DMS 273 (cell line): ENCODE measurements around the gene PDSS2.
A peak's percentile ranks its signal among the peaks of the same experiment; 100 is the strongest.
"Not testable (repeated sequence)": the region's sequence is repeated elsewhere in the genome, so short reads cannot be mapped to it uniquely, and the experiment has no call there.

ENCODE experiments used
- DNase-seq: peaks from one replicate; lab custom pipeline; 2025; ENCODE audit not compliant: unreplicated experiment; lab: John Stamatoyannopoulos, UW

PDSS2 gene

DNA sequence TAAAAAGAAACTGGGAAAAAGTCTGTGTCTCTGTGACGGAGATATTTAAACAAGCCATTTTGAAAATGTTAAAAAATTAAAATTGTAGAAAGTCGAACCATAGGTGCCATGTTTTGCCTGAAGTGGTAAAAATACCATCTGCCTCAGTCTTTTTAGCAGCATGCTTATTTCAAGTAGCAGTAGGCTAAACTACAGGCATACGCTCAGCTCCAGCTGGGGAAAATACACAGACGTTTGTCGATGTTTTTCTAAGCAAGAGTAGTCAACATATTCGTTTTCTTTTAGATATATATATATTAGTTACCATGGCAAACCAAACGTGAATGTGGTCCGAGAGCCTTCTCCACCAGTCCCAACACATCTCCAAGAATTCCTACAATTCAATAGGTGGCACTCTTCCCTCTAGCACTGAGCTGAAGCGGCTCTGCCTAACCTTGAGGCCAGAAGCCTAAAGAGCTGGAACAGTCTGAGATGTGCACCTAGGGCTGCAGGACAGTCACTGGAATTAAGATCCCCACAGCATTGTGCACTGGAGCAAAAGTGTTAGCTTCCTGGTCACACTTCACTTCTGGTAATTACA is 273.9 kb downstream of the PDSS2 start:
- DNase-seq: peak; percentile 43

DNA sequence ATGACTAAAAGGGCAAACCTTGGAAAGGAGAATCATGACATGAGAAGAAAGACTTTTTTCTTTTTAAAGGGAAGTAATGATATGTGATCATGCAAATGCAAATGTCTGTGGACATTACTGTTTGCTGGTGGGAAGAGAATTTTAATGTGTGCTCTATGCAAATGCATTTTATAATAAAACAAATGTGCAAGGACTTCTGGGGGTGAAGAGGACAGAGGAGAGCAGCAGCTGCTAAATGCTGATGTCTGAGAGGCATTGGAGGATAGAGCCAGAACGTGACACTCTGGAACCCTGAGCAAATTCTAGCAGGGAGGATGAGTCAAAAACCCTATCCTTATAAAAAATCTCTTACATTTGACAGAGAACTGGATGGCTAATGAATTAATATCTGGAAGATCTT is 274.9 kb downstream of the PDSS2 start:
- no peak for DNase-seq

DNA sequence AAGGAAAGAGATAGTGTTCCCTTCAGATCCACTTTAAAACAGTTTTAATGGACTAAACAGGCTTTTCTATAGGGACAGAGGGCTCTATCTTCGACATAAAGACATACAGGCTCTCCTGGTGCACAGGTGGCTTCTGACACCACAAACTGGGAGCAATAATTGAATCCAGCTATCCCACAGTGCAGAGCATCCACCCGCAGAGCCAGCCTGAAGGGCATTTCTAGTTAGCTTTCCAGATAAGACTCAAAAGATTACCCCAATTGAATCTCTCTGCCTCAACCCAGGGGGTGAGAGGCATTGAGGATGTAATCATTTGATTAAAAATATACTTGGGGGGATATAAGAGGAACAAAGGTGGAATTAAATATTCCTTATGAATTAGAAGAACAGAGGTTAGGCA is 279.3 kb downstream of the PDSS2 start:
- no peak for DNase-seq

DNA sequence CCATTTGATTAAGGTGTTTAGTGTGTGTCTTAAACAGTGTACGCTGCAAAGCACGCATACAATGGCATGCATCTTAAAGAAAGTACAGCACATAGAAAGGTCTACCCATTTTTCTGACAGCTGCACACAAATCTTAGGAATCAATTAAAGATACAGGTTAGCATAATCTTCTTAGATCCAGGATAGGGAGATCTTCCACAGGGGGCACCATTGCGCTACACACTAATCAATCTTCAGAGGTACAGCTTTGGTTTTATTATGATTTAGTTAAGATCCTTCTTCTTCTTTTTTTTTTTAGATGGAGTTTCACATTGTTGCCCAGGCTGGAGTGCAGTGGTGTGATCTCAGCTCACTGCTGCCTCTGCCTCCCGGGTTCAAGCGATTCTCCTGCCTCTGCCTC is 280.4 kb downstream of the PDSS2 start:
- peak; percentile 32 for DNase-seq

DNA sequence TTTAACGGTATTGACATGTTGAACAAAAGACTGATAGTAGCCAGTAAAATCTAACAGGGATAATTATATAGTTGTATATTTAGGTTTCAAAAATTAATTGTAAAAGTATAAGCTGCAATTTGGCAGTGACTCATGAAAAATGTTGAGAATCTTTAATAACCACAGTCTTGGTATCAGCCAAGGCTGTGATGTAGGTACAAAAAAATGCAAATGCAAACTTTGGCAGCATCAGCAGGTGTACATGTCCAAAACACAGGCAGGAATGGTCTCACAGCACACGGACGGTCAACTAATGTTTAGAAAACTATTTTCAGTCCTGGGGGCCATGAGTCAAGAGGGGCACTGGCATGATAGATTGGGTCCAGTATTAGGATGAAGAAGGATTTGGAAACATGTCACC is 285.6 kb downstream of the PDSS2 start:
- DNase-seq: no peak

DNA sequence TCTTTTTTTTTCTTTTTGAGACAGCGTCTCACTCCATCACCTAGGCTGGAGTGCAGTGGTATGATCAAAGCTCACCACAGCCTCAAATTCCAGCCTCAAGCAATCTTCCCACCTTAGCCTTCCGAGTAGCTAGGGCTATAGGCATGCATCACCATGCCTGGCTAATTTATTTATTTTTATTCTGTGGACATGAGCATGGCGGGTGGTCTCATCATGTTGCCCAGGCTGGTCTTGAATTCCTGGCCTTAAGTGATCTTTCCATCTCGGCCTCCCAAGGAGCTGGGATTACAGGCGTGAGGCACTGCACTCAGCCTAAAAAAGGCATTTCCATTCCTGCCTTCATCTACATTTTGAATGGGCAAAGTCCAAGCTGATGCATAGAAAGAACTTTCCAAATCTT is 287.9 kb downstream of the PDSS2 start:
- no peak for DNase-seq

DNA sequence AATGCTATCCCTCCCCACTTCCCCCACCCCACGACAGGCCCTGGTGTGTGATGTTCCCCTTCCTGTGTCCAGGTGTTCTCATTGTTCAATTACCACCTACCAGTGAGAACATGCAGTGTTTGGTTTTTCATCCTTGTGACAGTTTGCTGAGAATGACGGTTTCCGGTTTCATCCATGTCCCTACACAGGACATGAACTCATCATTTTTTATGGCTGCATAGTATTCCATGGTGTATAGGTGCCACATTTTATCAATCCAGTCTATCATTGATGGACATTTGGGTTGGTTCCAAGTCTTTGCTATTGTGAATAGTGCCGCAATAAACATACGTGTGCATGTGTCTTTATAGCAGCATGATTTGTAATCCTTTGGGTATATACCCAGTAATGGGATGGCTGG is 295.1 kb downstream of the PDSS2 start:
- not testable (repeated sequence) for DNase-seq

DNA sequence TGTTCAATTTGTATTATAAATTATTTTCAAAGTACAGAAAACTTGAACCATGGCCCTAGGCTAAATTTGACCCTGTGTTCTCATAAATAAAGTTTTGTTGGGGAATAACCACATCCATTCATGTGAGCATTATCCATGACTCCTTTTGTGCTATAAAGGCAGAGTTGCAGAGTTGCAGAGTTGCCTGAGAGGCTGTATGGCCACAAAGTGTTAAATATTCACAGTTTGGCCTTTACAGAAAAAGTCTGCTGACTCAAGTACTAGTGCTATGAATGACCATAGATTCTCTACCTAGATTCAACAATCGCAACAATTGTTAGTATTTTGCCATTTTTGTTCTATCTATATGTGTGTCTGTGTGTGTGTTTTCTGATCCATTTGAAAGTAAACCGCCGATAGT is 297.8 kb downstream of the PDSS2 start:
- DNase-seq: no peak

DNA sequence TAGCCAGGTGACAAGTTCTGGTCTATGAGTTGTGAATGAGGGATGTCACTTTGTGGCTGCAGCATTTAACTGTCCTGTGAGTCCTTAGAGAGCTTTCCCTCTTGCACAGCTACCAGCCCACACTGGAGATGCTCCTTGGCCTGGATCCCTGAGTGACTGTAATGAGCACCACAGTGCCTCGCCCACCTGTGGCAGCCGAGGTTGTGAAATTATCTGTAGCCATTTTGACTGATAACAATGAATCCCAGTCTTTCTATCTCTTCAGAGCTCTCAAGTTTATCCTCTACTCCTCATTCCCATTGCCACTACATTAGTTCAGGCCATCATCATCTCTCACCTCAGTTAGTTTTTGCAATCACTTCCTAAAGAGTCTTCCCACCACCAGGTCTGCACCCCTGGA is 302.7 kb downstream of the PDSS2 start:
- no peak for DNase-seq

DNA sequence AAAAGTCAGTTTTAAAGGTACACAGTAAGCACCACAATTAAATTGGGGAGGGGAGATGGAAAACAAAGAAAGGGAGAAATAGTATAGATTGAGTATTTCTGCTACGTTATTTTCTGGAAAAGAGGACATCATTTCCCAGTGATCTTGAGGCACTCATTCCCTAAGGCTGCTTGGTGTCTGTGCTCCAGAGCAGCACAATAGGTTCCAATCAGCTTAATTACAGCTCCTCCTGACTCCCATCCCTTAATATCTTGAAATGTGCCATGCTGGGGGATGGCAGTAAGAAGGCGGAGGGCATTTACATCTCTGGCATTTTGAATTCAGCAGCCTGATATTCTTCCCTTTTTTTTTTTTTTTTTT is 304.6 kb downstream of the PDSS2 start:
- no peak for DNase-seq

DNA sequence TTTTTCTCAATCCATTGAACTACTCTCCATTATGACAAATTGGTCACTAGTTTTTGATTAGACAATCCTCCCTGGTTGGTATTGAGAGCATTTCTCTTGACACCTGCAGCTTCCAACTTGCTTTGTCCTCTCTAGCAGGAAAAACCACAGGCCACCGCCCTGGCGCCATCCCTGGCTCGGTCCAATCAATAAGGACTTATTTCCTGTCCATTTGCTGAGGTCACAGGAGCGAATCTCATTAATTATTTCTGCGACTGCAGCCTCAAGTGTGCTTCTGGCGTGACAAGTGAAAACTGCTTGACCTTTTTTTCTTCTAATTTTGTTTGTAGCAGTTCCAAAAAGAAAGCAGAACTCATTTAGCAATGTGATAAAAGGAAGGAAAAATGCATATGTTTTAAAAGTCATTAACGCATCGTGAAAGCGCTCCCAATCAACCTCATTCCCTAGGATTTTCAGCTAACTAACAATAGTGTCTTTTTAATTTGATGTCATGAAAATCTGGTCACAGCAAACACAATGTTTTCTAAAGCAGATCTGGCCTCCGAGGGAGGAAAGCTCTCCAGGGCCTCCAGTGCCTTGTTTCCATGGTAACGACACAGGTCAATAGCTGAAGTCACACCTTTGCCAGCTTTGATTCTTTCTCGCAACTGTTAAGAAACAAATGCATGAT is 305.1 kb downstream of the PDSS2 start:
- DNase-seq: peak; percentile 29

DNA sequence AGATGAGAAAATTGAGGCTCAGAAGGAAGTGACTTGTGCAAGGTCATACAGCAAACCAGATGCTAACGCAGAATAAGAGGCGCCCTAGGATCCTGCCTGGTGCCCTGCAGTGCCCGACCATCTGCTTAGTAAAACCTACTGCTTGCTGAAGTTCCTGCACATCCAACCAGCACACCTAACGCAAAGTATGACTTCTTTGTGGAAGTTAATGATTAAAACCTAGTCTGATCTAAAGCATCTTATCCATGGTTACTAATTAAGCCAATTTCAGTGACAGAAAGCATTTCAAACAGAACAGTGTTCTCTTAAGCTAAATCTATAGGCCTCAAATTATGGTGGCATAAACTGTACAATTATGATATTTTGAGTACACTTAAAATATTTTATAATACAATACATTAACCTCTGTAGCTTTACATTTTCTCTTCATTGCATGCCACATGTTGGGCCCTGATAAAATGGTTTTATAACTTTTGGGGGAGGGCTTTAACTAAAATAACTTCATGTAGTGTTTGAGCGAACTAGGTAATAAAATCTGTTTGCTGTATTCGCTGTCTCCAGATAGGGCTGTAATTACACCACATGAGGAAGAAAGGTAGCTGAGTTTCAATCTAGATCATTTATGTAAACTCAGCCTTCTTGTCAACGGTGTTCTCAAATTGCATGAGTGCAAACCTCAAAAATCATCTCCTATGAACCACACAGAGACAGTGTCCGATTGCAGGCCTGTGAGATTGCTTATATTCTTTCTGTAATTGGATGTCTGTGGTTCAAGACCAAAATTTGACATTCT is 306.5 kb downstream of the PDSS2 start:
- no peak for DNase-seq

DNA sequence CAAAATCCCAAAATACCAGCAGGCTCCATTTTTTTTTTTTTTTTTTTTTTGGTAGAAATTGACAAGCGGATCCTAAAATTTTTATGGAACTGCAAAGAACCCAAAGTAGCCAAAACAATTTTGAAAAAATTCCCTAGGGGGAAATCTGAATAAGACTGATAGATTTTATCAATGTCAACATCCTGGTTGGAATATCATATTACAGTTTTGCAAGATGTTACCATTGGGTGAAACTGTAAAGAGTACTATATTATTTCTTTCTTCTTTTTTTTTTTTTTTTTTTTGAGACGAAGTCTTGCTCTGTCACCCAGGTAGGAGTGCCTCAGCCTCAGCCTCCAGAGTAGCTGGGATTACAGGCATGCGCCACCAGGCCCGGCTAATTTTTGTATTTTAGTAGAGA is 314.7 kb downstream of the PDSS2 start:
- peak; percentile 17 for DNase-seq

DNA sequence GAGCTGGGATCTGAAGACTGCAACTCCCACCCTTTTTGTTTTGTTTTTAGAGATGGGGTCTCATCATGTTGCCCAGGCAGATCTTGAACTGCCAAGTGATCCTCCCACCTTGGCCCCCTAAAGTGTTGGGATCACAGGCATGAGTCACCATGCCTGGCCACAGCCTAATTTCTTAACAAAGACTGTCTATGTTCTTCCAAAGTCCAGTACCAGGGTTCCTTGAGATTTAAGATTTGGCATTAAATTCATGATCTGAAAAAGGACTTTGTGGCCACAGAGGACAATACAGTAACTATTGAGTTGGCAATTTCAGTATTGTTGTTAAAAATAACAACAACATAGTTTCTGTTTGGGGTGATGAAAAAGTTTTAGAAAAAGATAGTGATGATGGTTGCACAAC is 315.4 kb downstream of the PDSS2 start:
- no peak for DNase-seq

DNA sequence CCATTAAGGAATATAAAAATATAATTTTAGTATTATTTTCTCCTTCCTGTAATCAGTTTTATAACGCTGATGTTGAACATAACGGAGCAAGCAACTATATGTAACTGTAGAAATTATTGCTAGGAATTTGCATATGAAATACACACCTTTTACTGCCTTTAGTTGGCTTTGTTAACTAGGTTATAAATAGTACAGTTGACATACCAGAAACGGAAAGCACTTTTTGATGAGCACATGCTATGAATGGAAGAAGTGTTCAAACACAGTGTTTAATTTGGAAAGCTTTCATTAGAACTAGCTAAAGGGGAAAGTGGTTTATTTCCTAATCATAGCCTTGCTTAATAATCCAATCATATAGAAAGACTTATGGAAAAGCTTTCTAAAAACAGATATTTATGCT is 318.8 kb downstream of the PDSS2 start:
- DNase-seq: no peak

DNA sequence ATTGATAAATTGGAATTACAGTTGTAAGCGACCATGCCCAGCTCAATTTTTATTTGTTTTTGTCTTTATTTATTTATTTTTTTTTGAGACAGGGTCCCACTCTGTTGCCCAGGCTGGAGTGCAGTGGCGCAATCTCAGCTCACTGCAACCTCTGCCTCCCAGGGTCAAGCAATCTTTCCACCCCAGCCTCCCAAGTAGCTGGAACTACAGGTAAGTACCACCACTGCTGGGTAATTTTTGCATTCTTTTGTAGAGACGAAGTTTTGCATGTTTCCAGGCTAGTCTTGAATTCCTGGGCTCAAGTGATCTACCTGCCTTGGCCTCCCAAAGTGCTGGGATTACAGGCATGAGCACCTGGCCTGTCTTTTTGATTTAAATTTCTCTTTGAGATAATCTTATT is 323.0 kb downstream of the PDSS2 start:
- not testable (repeated sequence) for DNase-seq

DNA sequence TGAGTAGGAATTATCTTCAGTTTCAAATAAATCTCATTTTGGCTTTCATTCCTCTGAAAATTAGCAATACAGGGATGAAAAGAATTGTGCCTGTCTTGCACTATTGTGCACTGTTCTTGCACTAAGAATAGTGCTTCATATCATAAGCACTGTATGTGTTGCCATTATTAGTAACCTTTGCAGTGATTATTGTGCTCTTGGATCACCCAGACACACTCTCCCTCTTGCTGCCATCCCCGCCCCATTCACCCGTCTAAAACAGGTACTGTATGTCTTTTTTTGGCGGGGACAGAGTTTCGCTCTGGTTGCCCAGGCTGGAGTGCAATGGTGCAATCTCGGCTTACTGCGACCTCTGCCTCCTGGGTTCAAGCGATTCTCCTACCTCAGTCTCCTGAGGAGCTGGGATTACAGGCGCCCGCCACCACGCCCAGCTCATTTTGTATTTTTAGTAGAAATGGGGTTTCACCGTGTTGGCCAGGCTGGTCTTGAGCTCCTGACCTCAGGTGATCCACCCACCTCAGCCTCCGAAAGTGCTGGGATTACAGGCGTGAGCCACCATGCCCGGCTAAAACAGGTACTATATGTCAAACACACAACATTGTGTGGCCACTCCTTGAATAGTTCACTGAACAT is 324.2 kb downstream of the PDSS2 start:
- not testable (repeated sequence) for DNase-seq

DNA sequence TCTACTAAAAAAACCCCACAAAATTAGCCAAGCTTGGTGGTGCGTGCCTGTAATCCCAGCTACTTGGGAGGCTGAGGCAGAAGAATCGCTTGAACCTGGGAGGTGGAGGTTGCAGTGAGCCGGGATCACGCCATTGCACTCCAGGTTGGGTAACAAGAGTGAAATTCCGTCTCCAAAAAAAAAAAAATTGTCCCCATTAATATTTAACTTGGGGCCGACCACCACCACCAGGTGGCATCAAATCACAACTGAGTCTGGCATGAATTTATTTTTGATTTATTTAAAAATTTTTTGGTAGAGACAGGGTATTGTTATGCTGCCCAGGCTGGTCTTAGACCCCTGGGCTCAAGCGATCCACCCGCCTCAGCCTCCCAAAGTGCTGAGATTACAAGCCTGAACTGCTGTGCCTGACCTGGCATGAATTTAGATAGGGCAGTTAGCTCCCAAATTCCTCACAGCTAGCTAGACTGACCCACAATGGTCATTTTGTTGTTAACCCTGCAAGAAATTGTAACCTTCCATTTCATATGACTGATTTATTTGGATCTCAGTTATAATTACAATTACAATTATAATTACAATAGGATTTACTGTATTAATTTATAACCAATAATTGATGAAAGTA is 326.9 kb downstream of the PDSS2 start:
- peak; percentile 67 for DNase-seq

DNA sequence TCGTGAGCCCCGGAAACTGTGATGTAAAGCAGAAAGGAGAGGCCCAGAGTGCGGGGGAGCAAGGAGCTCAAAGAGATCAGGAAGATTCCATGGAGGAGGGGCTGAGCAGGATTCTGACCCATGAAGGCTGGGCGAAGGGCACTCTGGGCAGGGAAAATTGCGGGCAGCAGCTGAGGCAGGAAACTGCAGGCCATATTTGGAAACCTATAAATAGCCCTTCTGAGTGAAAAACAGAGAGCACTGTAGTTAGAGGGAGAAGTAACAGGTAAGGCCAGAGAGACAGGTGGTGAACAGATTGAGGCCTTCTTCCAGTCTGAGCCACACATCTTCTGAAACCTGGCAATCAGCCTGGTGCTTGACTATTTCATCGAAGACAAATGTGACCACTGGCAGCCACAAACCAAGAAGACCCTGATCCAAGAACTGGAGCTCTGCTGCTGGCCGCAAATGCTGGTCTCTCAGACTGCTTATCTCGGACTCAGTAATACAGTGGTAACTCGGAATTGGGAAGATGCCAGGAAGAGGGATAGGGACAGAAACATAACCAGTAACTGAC is 329.9 kb downstream of the PDSS2 start:
- peak; percentile 28 for DNase-seq

DNA sequence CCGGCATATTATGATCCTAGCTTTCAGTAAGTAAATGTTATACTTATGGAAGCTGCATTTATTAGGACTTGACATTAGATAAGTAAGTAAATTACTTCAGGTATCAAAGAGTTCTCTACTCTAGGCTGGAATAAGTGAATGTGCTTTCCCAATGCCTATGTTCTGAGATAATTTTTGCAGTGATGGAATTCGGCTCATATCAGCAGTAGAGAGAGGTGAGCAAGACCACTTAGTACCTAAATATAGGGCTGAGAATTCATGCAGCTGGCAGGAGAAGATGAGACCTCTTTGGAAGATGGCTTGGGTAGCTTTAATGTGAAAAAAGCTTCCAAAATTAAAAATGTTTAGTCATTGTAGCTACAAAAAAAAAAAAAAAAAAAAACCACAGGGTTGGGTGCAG is 330.8 kb downstream of the PDSS2 start:
- no peak for DNase-seq

DNA sequence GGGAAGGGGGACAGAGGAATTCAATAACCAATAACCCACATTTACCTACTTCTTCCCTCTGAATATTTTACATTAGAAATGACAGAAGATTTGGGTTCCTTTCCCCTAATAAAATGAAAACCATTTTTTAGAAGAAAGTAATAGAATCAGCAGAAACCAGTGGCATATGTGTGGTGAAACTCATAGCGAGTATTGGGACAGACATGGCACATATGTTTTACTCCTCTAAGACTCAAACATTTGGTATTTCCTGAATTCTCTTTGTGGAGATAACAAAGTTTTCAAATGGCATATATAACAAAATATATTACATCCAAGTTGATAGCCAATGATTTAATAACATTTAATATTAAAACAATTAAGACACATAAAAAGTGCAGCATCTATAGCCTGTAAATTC is 331.2 kb downstream of the PDSS2 start:
- no peak for DNase-seq
